DOHH2 (cell line): ENCODE measurements around the gene CPNE5.

Experiments used
- H3F3A ChIP-seq: fragments of 200-600 bp; sonication (generic), shearing (Covaris generic); 2 replicates; pipeline ENCODE4 v1.6.0; 2016; ENCODE audit warnings: antibody characterized with exemption, mild to moderate bottlenecking; ENCODE audit not compliant: control insufficient read depth, insufficient read depth
- H3K27ac ChIP-seq: fragments of 200-600 bp; sonication (generic); 2 replicates; pipeline ENCODE4 v1.5.1; 2014; ENCODE audit warnings: low read depth, mild to moderate bottlenecking, low read length, moderate library complexity
- H3K27me3 ChIP-seq: fragments of 200-600 bp; sonication (generic); 2 replicates; pipeline ENCODE4 v1.6.1; 2014; ENCODE audit warnings: mild to moderate bottlenecking, low read length, mixed read lengths; ENCODE audit not compliant: control insufficient read depth
- H3K36me3 ChIP-seq: fragments of 200-600 bp; sonication (generic); 2 replicates; pipeline ENCODE4 v1.6.1; 2014; ENCODE audit warnings: mild to moderate bottlenecking, low read length, moderate library complexity, mixed read lengths; ENCODE audit not compliant: control insufficient read depth
- H3K4me1 ChIP-seq: fragments of 200-600 bp; sonication (generic); 2 replicates; pipeline ENCODE4 v1.6.1; 2014; ENCODE audit warnings: mild to moderate bottlenecking, low read length, mixed read lengths; ENCODE audit not compliant: control insufficient read depth
- H3K4me2 ChIP-seq: fragments of 200-600 bp; sonication (generic); 2 replicates; pipeline ENCODE4 v1.6.0; 2014; ENCODE audit warnings: mild to moderate bottlenecking, low read length, moderate library complexity
- H3K4me3 ChIP-seq: fragments of 200-600 bp; sonication (generic); 2 replicates; pipeline ENCODE4 v1.5.1; 2014; ENCODE audit warnings: mild to moderate bottlenecking, low read length, mixed read lengths
- H3K79me2 ChIP-seq: fragments of 200-600 bp; sonication (generic); 2 replicates; pipeline ENCODE4 v1.6.1; 2014; ENCODE audit warnings: mild to moderate bottlenecking, low read length, mixed read lengths; ENCODE audit not compliant: control insufficient read depth
- H3K9me2 ChIP-seq: fragments of 200-600 bp; sonication (generic); replicated peaks from 2 replicates; pipeline ENCODE4 v1.6.1; 2014; ENCODE audit warnings: mild to moderate bottlenecking, low read length, mixed read lengths; ENCODE audit not compliant: control insufficient read depth
- H3K9me3 ChIP-seq: fragments of 200-600 bp; sonication (generic); 2 replicates; pipeline ENCODE4 v1.6.1; 2014; ENCODE audit warnings: antibody characterized with exemption, low read length, mixed read lengths; ENCODE audit not compliant: control insufficient read depth, insufficient read depth
- H4K20me1 ChIP-seq: fragments of 200-600 bp; sonication (generic); 2 replicates; pipeline ENCODE4 v1.6.0; 2014; ENCODE audit warnings: low read depth, mild to moderate bottlenecking, antibody characterized with exemption, low read length, moderate library complexity; ENCODE audit not compliant: control insufficient read depth, insufficient read depth
- EZH2phosphoT487 ChIP-seq: fragments of 200-600 bp; sonication (generic); IDR thresholded peaks from 2 replicates; pipeline ENCODE4 v1.6.1; 2017; ENCODE audit warnings: borderline replicate concordance, mild to moderate bottlenecking, antibody characterized with exemption, low read length, moderate library complexity, mixed read lengths
- TF ChIP-seq, protein P1 (sequence below): fragments of 200-600 bp; sonication (generic); IDR thresholded peaks from one replicate; pipeline ENCODE4 v1.5.1; 2014; ENCODE audit warnings: antibody characterized with exemption, mild to moderate bottlenecking, low read depth, low read length; ENCODE audit not compliant: poor library complexity, severe bottlenecking

Gene CPNE5

GRCh38 chr6:36751091-36751490, 88.2 kb downstream of the CPNE5 start:
- H4K20me1 ChIP-seq, result no peaks in the 10 kb centered on the region
- no peak overlapping the region for H3K4me2 ChIP-seq
- no peaks in the 10 kb centered on the region for H3F3A ChIP-seq
- no peaks in the 10 kb centered on the region for H3K27me3 ChIP-seq
- H3K9me2 ChIP-seq, result no peaks in the 10 kb centered on the region
- no peaks in the 10 kb centered on the region for H3K79me2 ChIP-seq
- H3K36me3 ChIP-seq, result no peaks in the 10 kb centered on the region
- H3K4me1 ChIP-seq, result peaks cover 14% of the 10 kb centered on the region
- H3K4me3 ChIP-seq, result no peak overlapping the region
- H3K9me3 ChIP-seq, result no peaks in the 10 kb centered on the region
- H3K27ac ChIP-seq, result no peak overlapping the region
- TF ChIP-seq, protein P1, sequence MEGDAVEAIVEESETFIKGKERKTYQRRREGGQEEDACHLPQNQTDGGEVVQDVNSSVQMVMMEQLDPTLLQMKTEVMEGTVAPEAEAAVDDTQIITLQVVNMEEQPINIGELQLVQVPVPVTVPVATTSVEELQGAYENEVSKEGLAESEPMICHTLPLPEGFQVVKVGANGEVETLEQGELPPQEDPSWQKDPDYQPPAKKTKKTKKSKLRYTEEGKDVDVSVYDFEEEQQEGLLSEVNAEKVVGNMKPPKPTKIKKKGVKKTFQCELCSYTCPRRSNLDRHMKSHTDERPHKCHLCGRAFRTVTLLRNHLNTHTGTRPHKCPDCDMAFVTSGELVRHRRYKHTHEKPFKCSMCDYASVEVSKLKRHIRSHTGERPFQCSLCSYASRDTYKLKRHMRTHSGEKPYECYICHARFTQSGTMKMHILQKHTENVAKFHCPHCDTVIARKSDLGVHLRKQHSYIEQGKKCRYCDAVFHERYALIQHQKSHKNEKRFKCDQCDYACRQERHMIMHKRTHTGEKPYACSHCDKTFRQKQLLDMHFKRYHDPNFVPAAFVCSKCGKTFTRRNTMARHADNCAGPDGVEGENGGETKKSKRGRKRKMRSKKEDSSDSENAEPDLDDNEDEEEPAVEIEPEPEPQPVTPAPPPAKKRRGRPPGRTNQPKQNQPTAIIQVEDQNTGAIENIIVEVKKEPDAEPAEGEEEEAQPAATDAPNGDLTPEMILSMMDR, result no peak
- no peak for TF ChIP-seq EZH2phosphoT487

DNA sequence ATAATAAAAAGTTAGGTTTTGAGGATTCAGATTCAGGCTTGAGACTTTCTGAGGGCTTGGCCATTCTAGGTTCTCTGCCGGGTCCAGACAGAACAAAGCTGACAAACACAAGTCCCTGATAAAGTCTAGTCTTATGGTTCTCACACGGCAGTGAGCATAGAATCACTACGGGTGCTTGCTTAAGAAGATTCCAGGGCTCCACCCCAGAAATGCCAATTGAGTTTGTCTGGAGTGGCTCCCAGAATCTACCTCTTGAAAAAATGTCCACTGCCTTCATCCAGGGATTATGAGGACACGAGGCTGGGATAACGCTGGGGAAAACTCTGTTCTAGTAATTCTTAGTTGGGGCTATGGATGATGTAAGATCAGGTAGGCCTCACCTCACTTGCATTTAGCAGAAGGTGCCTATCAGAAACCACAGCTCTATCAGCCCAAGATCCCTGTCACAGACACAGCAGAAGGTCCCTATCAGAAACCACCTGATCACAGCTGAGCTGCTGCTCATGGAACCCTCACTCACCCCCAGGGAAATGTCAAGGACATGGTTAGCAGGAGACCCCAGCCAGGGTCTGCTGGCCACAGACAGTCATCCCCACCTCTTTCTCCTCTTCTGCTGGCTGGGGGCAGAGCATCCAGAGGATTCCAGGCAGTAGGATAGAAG, 89.3 kb downstream of the CPNE5 start:
- H3K4me1 ChIP-seq, result peaks cover 5% of the 10 kb centered on the region; the same call in 1 of the 2 replicates

GRCh38 chr6:36746251-36746650, 93.0 kb downstream of the CPNE5 start:
- Histone ChIP-seq H3K4me2 (no peak overlapping the region), H3F3A (no peaks in the 10 kb centered on the region), H3K9me2 (no peaks in the 10 kb centered on the region), H3K9me3 (no peaks in the 10 kb centered on the region), H3K36me3 (no peaks in the 10 kb centered on the region), H3K27me3 (no peaks in the 10 kb centered on the region), H3K79me2 (no peaks in the 10 kb centered on the region), H3K4me3 (no peak overlapping the region), H3K4me1 (no peaks in the 10 kb centered on the region), H3K27ac (no peak overlapping the region), H4K20me1 (no peaks in the 10 kb centered on the region)
- TF ChIP-seq, protein P1, result no peak
- no peak for TF ChIP-seq EZH2phosphoT487

More for the DNA sequence above, 89.3 kb downstream of the CPNE5 start:
- TF ChIP-seq, protein P1, result no peak
- no peak for TF ChIP-seq EZH2phosphoT487
- Histone ChIP-seq H3K36me3 (no peaks in the 10 kb centered on the region), H4K20me1 (no peaks in the 10 kb centered on the region), H3F3A (no peaks in the 10 kb centered on the region), H3K79me2 (no peaks in the 10 kb centered on the region), H3K9me3 (no peaks in the 10 kb centered on the region), H3K9me2 (no peaks in the 10 kb centered on the region), H3K4me2 (no peak overlapping the region), H3K27me3 (no peaks in the 10 kb centered on the region), H3K27ac (no peak overlapping the region), H3K4me3 (no peak overlapping the region)
